Activated T-helper 17 cell treated with anti-CD3 and anti-CD28 coated beads, Interleukin-2, amount 50 U/mL, for 72 hours (primary cell): Measurements from ENCODE around the gene NEDD4. TPM values are rescaled to one million over a fixed set of nuclear protein-coding genes. Genes with fewer than 3 reads are reported as not detected.
A peak's percentile ranks its signal among the peaks of the same experiment; 100 is the strongest.
"Not testable (repeated sequence)": the region's sequence is repeated elsewhere in the genome, so short reads cannot be mapped to it uniquely, and the experiment has no call there.

ENCODE experiments used
- ATAC-seq: fragments of 150-1000 bp; cut with Tn5 transposase; replicated peaks from 2 replicates; pipeline ENCODE4 v1.10.0; 2021; ENCODE audit warnings: mild to moderate bottlenecking, moderate library complexity
- H3K27ac Mint-ChIP-seq: one replicate; pipeline ENCODE4 v1.8.0; 2022; ENCODE audit warnings: mixed read lengths
- H3K27me3 Mint-ChIP-seq: one replicate; pipeline ENCODE4 v1.8.0; 2022; ENCODE audit warnings: mixed read lengths
- H3K36me3 Mint-ChIP-seq: one replicate; pipeline ENCODE4 v1.8.0; 2022; ENCODE audit warnings: low read depth, mild to moderate bottlenecking, mixed read lengths
- H3K4me1 Mint-ChIP-seq: one replicate; pipeline ENCODE4 v1.8.0; 2022; ENCODE audit warnings: mixed read lengths
- H3K4me3 Mint-ChIP-seq: one replicate; pipeline ENCODE4 v1.8.0; 2022; ENCODE audit warnings: mild to moderate bottlenecking, mixed read lengths
- H3K9me3 Mint-ChIP-seq: one replicate; pipeline ENCODE4 v1.8.0; 2022; ENCODE audit warnings: mixed read lengths
- total RNA-seq, 2 donors: library from RNA; stranded (reverse); gene quantifications; one replicate each; pipeline ENCODE4 v1.2.3, GENCODE V29; 2022

Gene NEDD4
- total RNA-seq, 2 donors from 2014 or later = 10.2 to 18.4 TPM

DNA sequence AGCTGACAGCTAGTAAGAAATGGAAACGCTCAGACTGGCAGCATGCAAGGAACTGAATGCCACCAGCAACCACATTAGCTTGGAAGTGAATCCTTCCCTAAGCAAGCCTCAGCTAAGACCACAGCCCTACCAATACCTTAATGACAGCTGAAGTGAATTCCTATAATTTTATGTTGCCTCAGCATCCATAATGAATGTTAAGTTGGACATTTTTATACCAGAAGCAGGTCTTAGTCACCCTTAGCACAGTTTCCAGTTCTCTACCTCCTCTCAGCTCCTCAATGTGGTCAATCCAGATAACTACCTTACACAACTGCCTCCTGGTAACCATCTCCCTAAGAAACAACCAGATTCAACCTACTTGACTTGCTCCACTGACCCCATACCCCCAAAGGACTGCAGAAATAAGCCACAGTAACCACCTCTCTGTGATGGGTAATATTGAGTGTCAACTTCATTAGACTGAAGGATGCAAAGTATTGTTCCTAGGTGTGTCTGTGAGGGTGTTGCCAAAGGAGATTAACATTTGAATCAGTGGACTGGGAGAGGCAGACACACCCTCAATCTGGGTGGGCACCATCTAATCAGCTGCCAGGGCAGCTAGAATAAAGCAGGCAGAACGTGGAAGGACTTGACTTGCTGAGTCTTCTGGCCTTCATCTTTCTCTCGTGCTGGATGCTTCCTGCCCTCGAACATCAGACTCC, 33.5 kb downstream of the NEDD4 start:
- peaks cover 3% of the 10 kb centered on the region for H3K9me3 Mint-ChIP-seq
- H3K4me3 Mint-ChIP-seq = no peak overlapping the region
- no peak for ATAC-seq
- no peaks in the 10 kb centered on the region for H3K27me3 Mint-ChIP-seq
- peak overlapping the region; percentile 15 for H3K27ac Mint-ChIP-seq
- peaks cover 19% of the 10 kb centered on the region for H3K36me3 Mint-ChIP-seq
- peaks cover 5% of the 10 kb centered on the region for H3K4me1 Mint-ChIP-seq

DNA sequence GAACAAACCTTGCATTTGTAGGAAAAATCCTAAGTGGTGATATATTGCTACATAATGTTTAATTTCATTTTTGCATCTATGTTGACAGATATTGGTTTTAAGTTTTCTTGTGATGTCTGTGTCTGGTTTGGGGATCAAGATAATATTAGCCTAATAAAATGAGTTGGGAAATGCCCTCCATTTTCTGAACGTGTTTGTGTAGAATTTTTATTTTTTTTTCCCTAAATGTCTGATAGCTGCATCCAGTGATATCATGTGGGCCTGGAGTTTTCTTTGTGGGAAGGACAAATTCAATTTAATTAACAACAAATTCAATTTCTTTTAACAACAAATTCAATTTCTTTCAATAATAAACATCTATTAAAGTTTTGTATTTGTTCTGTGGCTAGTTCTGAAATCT, 35.1 kb downstream of the NEDD4 start:
- Mint-ChIP-seq H3K4me1 (peaks cover 5% of the 10 kb centered on the region), H3K4me3 (no peak overlapping the region), H3K36me3 (peaks cover 5% of the 10 kb centered on the region), H3K27me3 (no peaks in the 10 kb centered on the region), H3K9me3 (peaks cover 3% of the 10 kb centered on the region), H3K27ac (no peak overlapping the region)
- ATAC-seq = no peak

DNA sequence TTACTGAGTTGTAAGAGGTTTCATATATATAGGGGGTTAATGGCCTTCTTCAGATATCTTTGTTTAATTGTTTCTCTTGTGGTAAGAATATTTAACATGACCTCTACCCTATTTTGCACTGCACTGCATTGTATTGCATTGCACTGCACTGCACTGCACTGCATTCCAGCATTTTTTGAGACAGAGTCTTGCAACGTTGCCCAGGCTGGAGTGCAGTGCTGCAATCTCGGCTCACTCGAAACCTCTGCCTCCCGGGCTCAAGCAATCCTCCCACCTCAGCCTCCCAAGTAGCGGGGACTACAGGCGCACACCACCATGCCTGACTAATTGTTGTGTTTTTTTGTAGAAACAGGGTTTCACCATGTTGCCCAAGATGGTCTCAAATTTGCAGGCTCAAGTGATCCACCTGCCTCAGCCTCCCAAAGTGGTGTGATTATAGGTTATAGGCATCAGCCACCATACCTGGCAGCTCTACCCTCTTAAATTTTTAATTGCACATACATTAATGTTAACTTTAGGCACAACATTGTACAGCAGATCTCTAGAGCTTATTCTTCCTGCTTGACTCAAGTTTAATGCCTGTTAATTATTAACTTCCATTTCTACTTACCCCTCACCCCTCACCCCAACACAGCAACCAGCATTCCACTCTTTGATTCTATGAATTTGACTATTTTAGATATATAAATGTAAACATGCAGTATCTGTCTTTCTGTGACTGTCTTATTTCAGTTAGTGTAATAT, 38.4 kb downstream of the NEDD4 start:
- peaks cover 3% of the 10 kb centered on the region for H3K9me3 Mint-ChIP-seq
- H3K27ac Mint-ChIP-seq = no peak overlapping the region
- H3K27me3 Mint-ChIP-seq = no peaks in the 10 kb centered on the region
- H3K4me3 Mint-ChIP-seq = no peak overlapping the region
- ATAC-seq = no peak
- peaks cover 13% of the 10 kb centered on the region for H3K36me3 Mint-ChIP-seq
- peaks cover 3% of the 10 kb centered on the region for H3K4me1 Mint-ChIP-seq

DNA sequence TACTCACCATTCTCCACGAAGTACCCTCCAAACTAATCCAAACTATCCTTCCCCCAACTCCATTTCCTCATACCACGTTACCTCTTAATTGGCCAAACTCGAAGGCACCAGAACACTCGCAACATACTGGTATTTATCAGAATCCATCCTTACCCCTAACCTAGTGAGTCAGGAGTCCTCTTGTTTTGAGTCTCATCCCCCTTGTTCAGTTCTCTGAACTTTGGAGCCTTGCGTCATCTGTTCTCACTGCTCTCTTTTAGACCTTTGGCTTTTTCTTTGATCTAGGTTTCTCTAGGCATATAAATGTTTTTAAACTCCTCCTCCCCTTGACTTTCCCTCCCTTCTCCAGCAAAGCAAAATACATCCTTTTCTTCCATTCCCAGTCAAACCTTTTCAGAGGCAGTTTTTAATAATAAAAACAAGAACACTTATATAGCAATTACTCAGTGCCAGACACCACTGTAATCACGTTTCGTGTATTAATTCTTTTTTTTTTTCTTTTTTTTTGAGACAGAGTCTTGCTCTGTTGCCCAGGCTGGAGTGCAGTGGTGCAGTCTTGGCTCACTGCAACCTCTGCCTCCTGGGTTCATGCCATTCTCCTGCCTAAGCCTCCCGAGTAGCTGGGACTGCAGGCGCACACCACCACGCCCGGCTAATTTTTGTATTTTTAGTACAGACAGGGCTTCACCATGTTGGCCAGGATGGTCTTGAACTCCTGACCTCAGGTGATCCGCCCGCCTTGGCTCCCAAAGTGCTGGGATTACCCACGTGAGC, 40.7 kb downstream of the NEDD4 start:
- not testable (repeated sequence) for H3K27ac Mint-ChIP-seq, H3K9me3 Mint-ChIP-seq, H3K4me1 Mint-ChIP-seq, H3K27me3 Mint-ChIP-seq, H3K4me3 Mint-ChIP-seq
- peaks cover 27% of the 10 kb centered on the region for H3K36me3 Mint-ChIP-seq
- ATAC-seq = peak; percentile 45

DNA sequence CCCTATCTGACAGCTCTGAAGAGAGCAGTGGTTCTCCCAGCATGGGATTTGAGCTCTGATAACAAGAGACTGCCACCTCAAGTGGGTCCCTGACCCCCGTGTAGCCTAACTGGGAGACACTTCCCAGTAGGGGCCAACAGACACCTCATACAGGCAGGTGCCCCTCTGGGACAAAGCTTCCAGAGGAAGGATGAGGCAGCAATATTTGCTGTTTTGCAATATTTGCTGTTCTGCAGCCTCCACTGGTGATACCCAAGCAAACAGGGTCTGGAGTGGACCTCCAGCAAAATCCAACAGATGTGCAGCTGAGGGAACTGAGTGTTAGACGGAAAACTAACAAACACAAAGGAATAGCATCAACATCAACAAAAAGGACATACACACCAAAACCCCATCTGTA, 48.8 kb downstream of the NEDD4 start:
- H3K9me3 Mint-ChIP-seq, ATAC-seq, H3K27ac Mint-ChIP-seq, H3K4me3 Mint-ChIP-seq, H3K4me1 Mint-ChIP-seq, H3K27me3 Mint-ChIP-seq: not testable (repeated sequence)
- H3K36me3 Mint-ChIP-seq = peaks cover 42% of the 10 kb centered on the region

DNA sequence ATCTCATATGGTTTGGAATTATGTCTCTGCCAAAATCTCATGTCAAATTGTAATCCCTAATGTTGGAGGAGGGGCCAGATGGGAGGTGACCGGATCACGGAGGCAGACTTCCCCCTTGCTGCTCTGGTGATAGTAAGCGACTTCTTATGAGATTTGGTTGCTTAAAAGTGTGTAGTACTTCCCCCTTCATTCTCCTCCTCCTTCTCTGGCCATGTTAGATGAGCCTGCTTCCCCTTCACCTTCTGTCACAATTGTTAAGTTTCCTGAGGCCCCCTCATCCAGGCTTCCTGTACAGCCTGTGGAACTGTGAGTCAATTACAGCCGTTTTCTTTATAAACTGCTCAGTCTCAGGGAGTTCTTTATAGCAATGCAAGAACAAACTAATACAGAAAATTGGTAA, 51.1 kb downstream of the NEDD4 start:
- H3K4me1 Mint-ChIP-seq = peaks cover 4% of the 10 kb centered on the region
- H3K27me3 Mint-ChIP-seq = no peaks in the 10 kb centered on the region
- no peak overlapping the region for H3K4me3 Mint-ChIP-seq
- no peak overlapping the region for H3K27ac Mint-ChIP-seq
- no peak for ATAC-seq
- H3K9me3 Mint-ChIP-seq = peaks cover 9% of the 10 kb centered on the region
- peaks cover 42% of the 10 kb centered on the region for H3K36me3 Mint-ChIP-seq

DNA sequence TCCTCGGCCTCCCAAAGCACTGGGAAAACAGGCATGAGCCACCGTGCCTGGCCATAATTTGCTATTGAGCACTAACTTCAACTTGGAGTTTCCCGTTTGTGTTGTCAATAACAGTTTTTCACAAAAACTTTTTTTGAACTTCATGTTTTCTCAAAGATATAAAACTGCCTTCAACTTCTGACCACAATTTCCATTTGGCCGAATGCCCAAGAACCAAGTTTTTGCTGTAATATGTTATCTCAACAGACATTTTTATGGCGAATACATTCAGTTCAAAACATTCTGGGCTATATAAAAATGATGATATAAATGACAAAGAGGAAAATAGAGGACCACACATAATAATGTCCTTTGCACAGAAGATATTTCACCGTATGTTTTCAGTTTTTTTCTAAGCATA, 56.4 kb downstream of the NEDD4 start:
- Mint-ChIP-seq H3K4me1 (no peaks in the 10 kb centered on the region), H3K36me3 (peaks cover 18% of the 10 kb centered on the region), H3K27me3 (no peaks in the 10 kb centered on the region), H3K4me3 (no peak overlapping the region), H3K9me3 (peaks cover 6% of the 10 kb centered on the region), H3K27ac (no peak overlapping the region)
- ATAC-seq = no peak

DNA sequence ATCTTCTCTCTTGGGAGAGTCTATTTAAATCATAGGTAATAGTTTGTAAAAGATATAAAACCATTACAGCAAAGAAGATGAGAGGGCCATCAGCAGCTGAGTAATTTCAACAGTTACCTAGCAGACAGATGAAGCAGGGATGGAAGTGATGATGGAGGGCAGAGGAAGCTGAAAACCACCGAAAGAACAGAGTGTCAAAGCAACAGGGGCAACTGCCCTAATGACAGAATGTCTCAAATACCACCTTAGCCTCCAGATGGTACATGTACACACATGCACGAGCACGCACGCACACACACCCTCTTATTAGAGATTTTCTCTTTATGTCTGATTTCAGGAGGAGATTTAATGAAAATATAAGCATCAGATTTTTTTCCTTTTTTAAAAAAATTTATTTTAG, 64.5 kb downstream of the NEDD4 start:
- Mint-ChIP-seq H3K9me3 (no peaks in the 10 kb centered on the region), H3K4me3 (no peak overlapping the region), H3K27ac (no peak overlapping the region), H3K4me1 (peaks cover 3% of the 10 kb centered on the region), H3K27me3 (no peaks in the 10 kb centered on the region), H3K36me3 (no peaks in the 10 kb centered on the region)
- ATAC-seq = no peak

DNA sequence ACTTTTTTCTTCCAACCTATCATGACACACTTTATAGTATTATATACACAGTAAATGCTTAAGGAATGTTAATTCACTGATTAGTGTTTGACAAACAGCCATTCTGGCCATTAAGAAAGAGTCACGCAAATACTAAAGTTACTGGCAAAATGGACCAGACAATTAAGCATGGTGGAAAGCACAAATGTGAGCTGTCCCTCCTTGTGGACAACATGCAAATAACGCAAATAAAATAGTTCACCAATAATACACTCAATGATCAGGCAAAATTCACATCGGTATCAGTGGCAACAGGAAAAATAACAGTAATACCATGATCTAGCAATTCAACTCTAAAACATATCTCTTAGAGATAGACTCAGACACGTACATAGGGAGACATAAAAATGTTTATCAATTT, 71.7 kb downstream of the NEDD4 start:
- no peaks in the 10 kb centered on the region for H3K27me3 Mint-ChIP-seq
- H3K4me1 Mint-ChIP-seq = no peaks in the 10 kb centered on the region
- no peak overlapping the region for H3K4me3 Mint-ChIP-seq
- ATAC-seq = no peak
- H3K36me3 Mint-ChIP-seq = no peaks in the 10 kb centered on the region
- H3K9me3 Mint-ChIP-seq = no peaks in the 10 kb centered on the region
- no peak overlapping the region for H3K27ac Mint-ChIP-seq

DNA sequence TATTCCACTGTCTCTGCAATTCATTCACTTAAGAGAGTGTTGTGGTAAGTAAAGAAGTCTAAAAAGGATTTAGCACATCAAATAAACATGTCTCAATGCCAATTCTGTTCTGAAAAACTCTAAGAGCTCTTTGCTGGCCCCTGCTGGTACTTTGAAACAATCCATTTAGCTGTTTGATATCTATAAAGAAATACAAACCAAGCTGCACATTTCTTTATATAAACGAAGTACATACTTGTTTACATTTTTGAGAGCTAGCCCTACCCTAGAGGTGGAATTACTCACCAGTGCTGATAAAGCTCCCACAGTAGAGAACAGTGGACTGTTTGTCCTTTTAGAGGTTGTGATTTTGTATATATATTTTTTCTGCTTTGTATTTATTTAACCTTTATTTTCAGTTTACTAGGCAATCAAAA, 75.5 kb downstream of the NEDD4 start:
- ATAC-seq = no peak
- no peaks in the 10 kb centered on the region for H3K9me3 Mint-ChIP-seq
- no peaks in the 10 kb centered on the region for H3K36me3 Mint-ChIP-seq
- no peaks in the 10 kb centered on the region for H3K4me1 Mint-ChIP-seq
- H3K4me3 Mint-ChIP-seq = no peak overlapping the region
- no peak overlapping the region for H3K27ac Mint-ChIP-seq
- no peaks in the 10 kb centered on the region for H3K27me3 Mint-ChIP-seq

DNA sequence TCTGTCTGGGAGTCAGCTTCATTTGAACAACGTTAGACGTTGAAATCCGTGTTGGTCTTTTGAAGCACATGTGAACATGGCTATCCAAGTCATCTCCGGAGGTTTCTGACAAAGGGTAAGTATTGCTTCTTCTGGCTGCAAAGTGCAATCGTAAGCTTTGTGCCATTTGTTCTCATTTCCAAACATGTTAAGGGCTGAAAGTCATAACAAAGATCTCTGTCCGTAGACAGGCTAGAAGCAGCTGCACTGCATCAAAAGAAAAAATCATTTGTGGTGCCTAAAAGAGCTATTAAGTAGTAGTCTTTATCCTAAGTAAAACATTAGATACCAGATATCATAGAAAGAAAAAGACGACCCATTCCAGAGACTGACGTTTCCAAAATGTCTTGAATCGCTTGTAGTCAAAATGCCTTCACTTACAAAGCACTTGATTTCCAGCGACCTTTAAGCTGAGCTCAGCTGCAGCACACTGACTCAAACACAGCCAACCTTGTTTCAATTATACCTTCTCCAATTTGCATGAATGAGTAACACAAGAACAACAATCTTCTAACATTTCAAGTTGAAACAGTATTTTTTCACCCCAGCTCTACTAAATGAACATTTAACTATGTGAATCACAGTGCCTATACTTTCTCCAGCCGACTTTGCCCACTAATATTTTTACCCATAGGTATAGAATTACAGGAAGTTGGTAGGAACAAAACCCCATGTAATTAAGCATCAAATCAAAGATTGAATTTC, 76.6 kb downstream of the NEDD4 start:
- no peaks in the 10 kb centered on the region for H3K9me3 Mint-ChIP-seq
- peak; percentile 64 for ATAC-seq

DNA sequence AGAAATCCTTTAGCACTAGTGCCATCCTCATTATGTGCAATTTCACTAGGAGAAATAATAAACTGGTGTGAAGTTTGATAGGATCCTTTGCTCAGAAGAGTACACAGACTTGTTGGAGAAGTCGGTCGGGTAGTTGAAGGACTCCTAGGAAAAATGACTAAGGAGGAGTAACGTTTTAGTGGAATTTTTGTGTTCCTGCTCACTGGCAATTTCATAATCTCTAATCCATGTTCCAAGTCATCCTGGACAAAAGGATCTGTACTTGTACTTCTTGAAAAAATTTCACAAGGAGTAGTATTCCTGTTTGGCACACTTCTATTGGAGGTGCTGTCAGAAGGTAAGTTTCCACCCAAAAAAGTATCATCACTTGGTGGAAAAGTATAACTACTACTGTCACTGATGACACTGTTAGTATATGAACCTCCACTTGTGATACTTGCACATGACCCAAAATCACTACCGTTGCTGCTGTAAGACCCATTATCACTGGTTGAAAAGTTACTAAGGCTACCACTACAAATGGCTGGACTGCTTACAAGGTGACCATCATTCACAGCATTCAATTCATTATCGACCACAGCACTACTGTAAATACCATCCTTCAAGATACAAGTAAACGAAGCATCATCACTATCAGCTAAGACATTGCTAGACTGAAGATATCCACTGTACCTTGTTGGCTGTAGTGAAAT, 77.4 kb downstream of the NEDD4 start:
- Mint-ChIP-seq H3K4me3 (no peak overlapping the region), H3K36me3 (no peaks in the 10 kb centered on the region), H3K9me3 (no peaks in the 10 kb centered on the region), H3K27ac (no peak overlapping the region), H3K4me1 (no peaks in the 10 kb centered on the region), H3K27me3 (no peaks in the 10 kb centered on the region)
- no peak for ATAC-seq

More for the DNA sequence above, 76.6 kb downstream of the NEDD4 start:
- no peak overlapping the region for H3K27ac Mint-ChIP-seq
- no peaks in the 10 kb centered on the region for H3K4me1 Mint-ChIP-seq
- H3K4me3 Mint-ChIP-seq = no peak overlapping the region
- H3K27me3 Mint-ChIP-seq = no peaks in the 10 kb centered on the region
- H3K36me3 Mint-ChIP-seq = no peaks in the 10 kb centered on the region

DNA sequence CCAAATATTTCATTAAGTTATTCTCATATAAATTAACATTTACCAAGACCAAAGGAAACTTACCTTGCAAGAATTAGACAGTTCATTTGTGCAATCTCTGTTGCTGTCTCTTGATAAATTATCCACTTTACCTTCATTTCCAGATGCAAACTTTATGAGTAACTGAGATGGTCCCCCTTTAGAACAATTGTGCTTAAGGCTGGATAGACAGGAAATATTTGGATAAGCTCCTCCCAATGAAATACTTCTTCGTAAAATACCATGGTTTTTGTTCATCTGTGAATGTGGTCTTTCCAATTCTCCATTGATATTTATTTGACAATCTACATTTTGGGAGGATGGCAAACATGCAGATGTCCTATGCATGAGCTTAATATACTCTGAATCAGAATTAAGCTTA, 78.2 kb downstream of the NEDD4 start:
- H3K27ac Mint-ChIP-seq = no peak overlapping the region
- no peaks in the 10 kb centered on the region for H3K9me3 Mint-ChIP-seq
- H3K4me1 Mint-ChIP-seq = no peaks in the 10 kb centered on the region
- H3K36me3 Mint-ChIP-seq = no peaks in the 10 kb centered on the region
- H3K27me3 Mint-ChIP-seq = no peaks in the 10 kb centered on the region
- no peak for ATAC-seq
- no peak overlapping the region for H3K4me3 Mint-ChIP-seq

DNA sequence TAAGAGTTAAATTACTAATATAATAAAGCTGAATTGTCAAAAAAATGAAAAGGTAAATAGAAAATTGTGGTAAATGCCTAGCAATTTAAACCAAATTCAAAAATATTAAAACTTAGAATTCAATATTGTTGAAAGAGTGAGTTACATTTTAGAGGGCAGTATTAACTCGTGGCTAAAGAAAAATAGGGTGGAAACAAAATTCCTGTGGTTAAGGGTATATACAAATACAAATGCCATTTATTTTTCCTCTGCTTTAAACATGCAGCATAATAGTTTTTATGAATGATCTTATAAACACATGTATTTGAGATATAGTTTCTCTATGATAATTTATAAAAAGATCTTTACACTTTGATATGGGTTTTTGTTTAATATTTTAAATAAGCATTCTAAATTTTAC, 79.0 kb downstream of the NEDD4 start:
- Mint-ChIP-seq H3K27ac (no peak overlapping the region), H3K36me3 (no peaks in the 10 kb centered on the region), H3K4me3 (no peak overlapping the region), H3K9me3 (no peaks in the 10 kb centered on the region), H3K4me1 (no peaks in the 10 kb centered on the region), H3K27me3 (no peaks in the 10 kb centered on the region)
- no peak for ATAC-seq
